Smooth muscle cell (in vitro differentiated cells): Measurements from ENCODE around the gene KLHL25. TPM values are rescaled to one million over a fixed set of nuclear protein-coding genes. Genes with fewer than 3 reads are reported as not detected.

Source experiments
- DNase-seq: peaks from one replicate; lab custom pipeline; 2025; ENCODE audit not compliant: unreplicated experiment; lab: John Stamatoyannopoulos, UW
- H2AFZ ChIP-seq: fragments of 200-600 bp; sonication (generic); 2 replicates; pipeline ENCODE4 v1.6.0; 2016; ENCODE audit warnings: antibody characterized with exemption, low read depth, mild to moderate bottlenecking
- H3F3A ChIP-seq: fragments of 200-600 bp; sonication (generic); 2 replicates; pipeline ENCODE4 v1.6.0; 2017; ENCODE audit warnings: antibody characterized with exemption, low read depth
- H3K27ac ChIP-seq: fragments of 200-600 bp; sonication (generic); 2 replicates; pipeline ENCODE4 v1.5.1; 2016; ENCODE audit warnings: low read depth, mild to moderate bottlenecking
- H3K27me3 ChIP-seq: fragments of 200-600 bp; sonication (generic); 2 replicates; pipeline ENCODE4 v1.6.1; 2016; ENCODE audit warnings: low read depth, mild to moderate bottlenecking
- H3K36me3 ChIP-seq: fragments of 200-600 bp; sonication (generic); 2 replicates; pipeline ENCODE4 v1.5.1; 2016; ENCODE audit warnings: low read depth
- H3K4me1 ChIP-seq: fragments of 200-600 bp; sonication (generic); 2 replicates; pipeline ENCODE4 v1.5.1; 2016; ENCODE audit warnings: low read depth
- H3K4me2 ChIP-seq: fragments of 200-600 bp; sonication (generic); 2 replicates; pipeline ENCODE4 v1.6.0; 2016; ENCODE audit warnings: mild to moderate bottlenecking
- H3K4me3 ChIP-seq: fragments of 200-600 bp; sonication (generic); 2 replicates; pipeline ENCODE4 v1.5.1; 2016; ENCODE audit warnings: mild to moderate bottlenecking
- H3K79me2 ChIP-seq: fragments of 200-600 bp; sonication (generic); 2 replicates; pipeline ENCODE4 v1.6.0; 2016; ENCODE audit warnings: low read depth, mild to moderate bottlenecking
- H3K9ac ChIP-seq: fragments of 200-600 bp; sonication (generic); 2 replicates; pipeline ENCODE4 v1.6.0; 2016; ENCODE audit warnings: low read depth
- H3K9me3 ChIP-seq: fragments of 200-600 bp; sonication (generic); replicated peaks from 2 replicates; pipeline ENCODE4 v1.5.1; 2016; ENCODE audit warnings: low read depth
- H4K20me1 ChIP-seq: fragments of 200-600 bp; sonication (generic); 2 replicates; pipeline ENCODE4 v1.6.0; 2016; ENCODE audit warnings: low read depth
- WGBS: methylation state at CpG from one replicate; pipeline ENCODE4 v1.1.7; 2016; ENCODE audit warnings: low lambda C conversion rate; 5-methylcytosine and 5-hydroxymethylcytosine counted together
- polyA plus RNA-seq: library from polyadenylated mRNA; unstranded; fragments of >200 nt; fragmentation: Nextera tagmentation; extraction: Ambion mirVana; gene quantifications from 2 replicates; pipeline ENCODE4 v1.2.1, GENCODE V29; 2016
- total RNA-seq: library from RNA; depleted of rRNA; stranded (reverse); fragments of >200 nt; gene quantifications from 2 replicates; pipeline ENCODE4 v1.2.3, GENCODE V29; 2014
- TF ChIP-seq, protein P1 (sequence below): fragments of 200-600 bp; sonication (generic); IDR thresholded peaks from 2 replicates; pipeline ENCODE4 v1.5.1; 2017; ENCODE audit warnings: borderline replicate concordance, mild to moderate bottlenecking, antibody characterized with exemption; ENCODE audit not compliant: insufficient read depth, poor library complexity, severe bottlenecking

Gene KLHL25
- total and polyA plus RNA-seq, 2 experiments from 2014 or later = 5.0 to 6.7 TPM

DNA sequence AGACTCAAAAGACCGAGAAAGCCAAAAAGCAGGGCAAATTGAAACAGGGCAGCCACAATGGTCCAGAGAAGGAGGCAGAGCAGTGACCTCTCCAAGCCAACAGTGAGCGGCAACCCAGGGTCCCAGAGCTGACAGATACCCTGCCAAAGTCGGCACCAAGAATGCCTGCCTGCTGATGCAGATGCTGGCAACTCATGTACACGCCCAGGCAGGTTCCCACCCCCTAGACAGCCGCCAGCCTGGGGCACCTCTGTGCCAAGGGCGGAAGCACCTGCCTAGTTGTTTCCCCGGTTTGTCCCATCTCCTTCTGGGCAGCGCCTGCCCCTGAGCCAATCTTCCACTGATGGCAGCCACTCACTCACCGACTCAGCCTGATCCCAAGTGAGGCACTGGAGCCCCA, 22.1 kb downstream of the KLHL25 start:
- DNase-seq = no peak
- H3K27me3 ChIP-seq = no peaks in the 10 kb centered on the region
- no peak overlapping the region for H3K4me2 ChIP-seq
- H3K9ac ChIP-seq = no peak overlapping the region
- no peak overlapping the region for H3K27ac ChIP-seq
- H3K4me1 ChIP-seq = no peaks in the 10 kb centered on the region
- peaks cover 75% of the 10 kb centered on the region for H4K20me1 ChIP-seq
- H3F3A ChIP-seq = no peaks in the 10 kb centered on the region
- H2AFZ ChIP-seq = no peak overlapping the region
- H3K79me2 ChIP-seq = peaks cover 28% of the 10 kb centered on the region
- WGBS = 97% methylated on average over 9 of the region's 9 CpGs
- H3K36me3 ChIP-seq = no peaks in the 10 kb centered on the region
- H3K4me3 ChIP-seq = no peak overlapping the region
- H3K9me3 ChIP-seq = no peaks in the 10 kb centered on the region
- TF ChIP-seq, protein P1, sequence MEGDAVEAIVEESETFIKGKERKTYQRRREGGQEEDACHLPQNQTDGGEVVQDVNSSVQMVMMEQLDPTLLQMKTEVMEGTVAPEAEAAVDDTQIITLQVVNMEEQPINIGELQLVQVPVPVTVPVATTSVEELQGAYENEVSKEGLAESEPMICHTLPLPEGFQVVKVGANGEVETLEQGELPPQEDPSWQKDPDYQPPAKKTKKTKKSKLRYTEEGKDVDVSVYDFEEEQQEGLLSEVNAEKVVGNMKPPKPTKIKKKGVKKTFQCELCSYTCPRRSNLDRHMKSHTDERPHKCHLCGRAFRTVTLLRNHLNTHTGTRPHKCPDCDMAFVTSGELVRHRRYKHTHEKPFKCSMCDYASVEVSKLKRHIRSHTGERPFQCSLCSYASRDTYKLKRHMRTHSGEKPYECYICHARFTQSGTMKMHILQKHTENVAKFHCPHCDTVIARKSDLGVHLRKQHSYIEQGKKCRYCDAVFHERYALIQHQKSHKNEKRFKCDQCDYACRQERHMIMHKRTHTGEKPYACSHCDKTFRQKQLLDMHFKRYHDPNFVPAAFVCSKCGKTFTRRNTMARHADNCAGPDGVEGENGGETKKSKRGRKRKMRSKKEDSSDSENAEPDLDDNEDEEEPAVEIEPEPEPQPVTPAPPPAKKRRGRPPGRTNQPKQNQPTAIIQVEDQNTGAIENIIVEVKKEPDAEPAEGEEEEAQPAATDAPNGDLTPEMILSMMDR = no peak

DNA sequence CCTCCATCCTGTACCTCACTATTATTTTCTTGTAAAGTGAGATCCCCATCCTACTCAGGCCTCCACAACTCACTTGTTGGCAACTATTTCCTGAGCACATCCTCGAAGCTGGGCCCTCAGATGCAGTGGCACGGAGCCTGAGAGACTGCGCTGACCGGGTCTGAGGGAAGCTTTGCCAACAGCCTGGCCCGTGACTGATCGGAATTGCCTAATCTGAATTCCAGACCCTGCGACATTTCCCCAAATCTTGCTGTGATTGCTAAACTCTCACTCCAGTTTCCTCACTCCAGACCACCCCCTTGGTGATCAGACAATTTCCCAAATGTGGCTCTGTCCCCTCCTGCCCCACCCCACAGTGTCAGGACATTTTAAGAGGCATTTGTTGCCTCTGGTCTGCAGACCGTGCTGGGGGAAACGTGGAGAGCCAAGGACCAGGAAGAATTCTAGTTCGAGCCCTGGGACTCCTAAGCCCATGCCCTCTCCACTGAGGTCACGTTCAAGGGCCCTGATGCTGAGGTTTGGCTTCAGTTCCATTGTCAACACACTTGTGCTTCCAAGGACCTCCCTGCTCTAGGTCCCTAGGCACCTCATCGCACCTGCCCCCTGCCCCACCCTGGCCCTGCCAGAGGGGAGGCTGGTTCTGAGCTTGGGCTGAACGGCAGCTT, 22.8 kb downstream of the KLHL25 start:
- peaks cover 23% of the 10 kb centered on the region for H3K79me2 ChIP-seq
- TF ChIP-seq, protein P1 = no peak
- WGBS = 89% methylated on average over 13 of the region's 13 CpGs
- H3K4me2 ChIP-seq = no peak overlapping the region
- H3K9me3 ChIP-seq = no peaks in the 10 kb centered on the region
- no peak overlapping the region for H3K4me3 ChIP-seq
- H4K20me1 ChIP-seq = peaks cover 74% of the 10 kb centered on the region
- H2AFZ ChIP-seq = no peak overlapping the region
- H3F3A ChIP-seq = no peaks in the 10 kb centered on the region
- DNase-seq = no peak
- no peaks in the 10 kb centered on the region for H3K4me1 ChIP-seq
- no peaks in the 10 kb centered on the region for H3K27me3 ChIP-seq
- H3K36me3 ChIP-seq = no peaks in the 10 kb centered on the region
- H3K9ac ChIP-seq = no peak overlapping the region
- H3K27ac ChIP-seq = no peak overlapping the region

DNA sequence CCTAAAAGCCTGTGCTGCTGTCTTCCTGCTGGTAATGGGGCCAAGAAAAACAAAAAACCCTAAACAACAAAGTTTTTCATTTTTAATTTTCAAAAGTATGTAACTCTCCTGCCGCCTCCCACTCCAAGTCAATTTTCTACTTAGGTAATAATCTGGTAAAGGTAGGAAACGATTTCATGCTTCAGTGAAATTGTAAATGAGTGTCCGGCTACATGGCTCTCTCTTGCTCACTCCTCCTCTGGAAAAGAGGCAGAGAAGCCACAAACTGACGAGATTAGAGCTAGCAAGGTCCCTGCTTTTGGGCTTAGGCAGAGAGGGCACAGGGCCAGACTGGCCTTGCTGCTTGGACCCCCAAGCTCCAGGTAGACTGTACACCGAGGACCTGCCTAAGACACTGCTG, 23.5 kb downstream of the KLHL25 start:
- DNase-seq = no peak
- H3K9me3 ChIP-seq = no peaks in the 10 kb centered on the region
- 96% methylated on average over 5 of the region's 5 CpGs for WGBS
- H3K27me3 ChIP-seq = no peaks in the 10 kb centered on the region
- TF ChIP-seq, protein P1 = no peak
- no peak overlapping the region for H3K4me2 ChIP-seq
- no peak overlapping the region for H3K9ac ChIP-seq
- no peak overlapping the region for H3K27ac ChIP-seq
- no peak overlapping the region for H2AFZ ChIP-seq
- H3K36me3 ChIP-seq = no peaks in the 10 kb centered on the region
- H3K79me2 ChIP-seq = peaks cover 16% of the 10 kb centered on the region
- H4K20me1 ChIP-seq = peaks cover 74% of the 10 kb centered on the region
- no peak overlapping the region for H3K4me3 ChIP-seq
- H3F3A ChIP-seq = no peaks in the 10 kb centered on the region
- peaks cover 3% of the 10 kb centered on the region for H3K4me1 ChIP-seq
